Renal cortical epithelial cell (primary cell): ENCODE results near the gene NKTR. TPM values are rescaled to one million over a fixed set of nuclear protein-coding genes. Genes with fewer than 3 reads are reported as not detected.
A peak's percentile ranks its signal among the peaks of the same experiment; 100 is the strongest.

ENCODE experiments used
- DNase-seq: peaks from one replicate; pipeline ENCODE4 v3.0.0-alpha.2; 2011; ENCODE audit warnings: low read depth
- total RNA-seq: library from RNA; depleted of rRNA; stranded (reverse); fragments of >200 nt; gene quantifications from 2 replicates; pipeline ENCODE4 v1.2.3, GENCODE V29; 2014

Gene NKTR
- total RNA-seq, 1 donor from 2014 or later = 68.4 TPM

DNA sequence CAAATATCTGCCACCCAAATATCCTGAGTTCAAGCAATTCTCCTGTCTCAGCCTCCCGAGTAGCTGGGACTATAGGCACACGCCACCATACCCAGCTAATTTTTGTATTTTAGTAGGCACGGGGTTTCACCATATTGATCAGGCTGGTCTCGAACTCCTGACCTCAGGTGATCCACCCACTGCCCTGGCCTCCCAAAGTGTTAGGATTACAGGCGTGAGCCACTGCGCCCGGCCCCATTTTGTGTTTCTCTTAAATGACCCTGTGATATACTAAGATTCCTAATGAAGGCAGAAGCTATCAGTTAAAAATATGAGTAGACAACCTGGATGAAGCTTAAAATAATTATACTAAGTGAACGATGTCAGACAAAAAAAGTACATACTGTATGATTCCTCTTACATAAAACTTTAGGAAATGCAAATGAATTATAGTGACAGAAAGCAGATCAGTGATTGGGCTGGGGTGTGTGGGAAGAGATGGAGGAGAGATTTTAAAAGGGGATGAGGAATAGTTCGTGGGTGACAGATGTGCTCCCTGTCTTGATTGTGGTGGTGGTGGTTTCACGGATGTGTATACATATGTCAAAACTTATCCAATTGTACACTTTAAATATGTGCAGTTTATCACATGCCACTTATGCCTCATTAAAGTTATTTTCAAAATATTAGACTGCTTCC is 81.0 kb downstream of the NKTR start:
- no peak for DNase-seq

DNA sequence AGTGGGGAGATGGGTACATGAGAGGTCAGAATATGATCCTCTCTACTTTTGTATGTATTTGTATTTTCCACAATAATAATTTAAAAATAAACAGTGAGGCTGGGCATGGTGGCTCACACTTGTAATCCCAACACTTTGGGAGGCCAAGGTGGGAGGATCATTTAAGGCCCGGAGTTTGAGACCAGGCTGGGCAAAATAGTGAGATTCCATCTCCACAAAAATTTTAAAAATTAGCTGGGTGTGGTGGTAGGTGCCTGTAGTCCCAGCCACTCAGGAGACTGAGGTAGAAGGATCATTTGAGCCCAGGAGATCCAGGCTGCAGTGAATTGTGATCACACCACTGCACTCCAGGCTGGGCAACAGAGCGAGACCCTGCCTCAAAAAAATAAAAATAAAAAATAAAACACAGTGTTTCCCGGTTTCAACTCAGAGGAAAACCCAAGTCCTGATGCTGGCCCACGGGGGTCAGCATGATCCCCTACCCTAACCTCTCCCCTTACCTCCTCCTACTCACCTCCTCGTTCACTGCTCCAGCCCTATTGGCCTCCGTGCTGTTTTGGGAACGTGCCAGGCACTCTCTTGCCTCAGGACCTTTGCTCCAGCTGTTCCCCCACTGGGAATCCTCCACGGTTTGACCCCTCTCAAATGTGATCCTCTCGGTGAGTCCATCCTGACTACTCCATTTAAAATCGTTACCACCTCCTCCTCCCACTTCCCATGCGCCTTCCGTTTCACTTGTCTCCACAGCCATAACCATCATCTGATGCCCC is 82.0 kb downstream of the NKTR start:
- no peak for DNase-seq

DNA sequence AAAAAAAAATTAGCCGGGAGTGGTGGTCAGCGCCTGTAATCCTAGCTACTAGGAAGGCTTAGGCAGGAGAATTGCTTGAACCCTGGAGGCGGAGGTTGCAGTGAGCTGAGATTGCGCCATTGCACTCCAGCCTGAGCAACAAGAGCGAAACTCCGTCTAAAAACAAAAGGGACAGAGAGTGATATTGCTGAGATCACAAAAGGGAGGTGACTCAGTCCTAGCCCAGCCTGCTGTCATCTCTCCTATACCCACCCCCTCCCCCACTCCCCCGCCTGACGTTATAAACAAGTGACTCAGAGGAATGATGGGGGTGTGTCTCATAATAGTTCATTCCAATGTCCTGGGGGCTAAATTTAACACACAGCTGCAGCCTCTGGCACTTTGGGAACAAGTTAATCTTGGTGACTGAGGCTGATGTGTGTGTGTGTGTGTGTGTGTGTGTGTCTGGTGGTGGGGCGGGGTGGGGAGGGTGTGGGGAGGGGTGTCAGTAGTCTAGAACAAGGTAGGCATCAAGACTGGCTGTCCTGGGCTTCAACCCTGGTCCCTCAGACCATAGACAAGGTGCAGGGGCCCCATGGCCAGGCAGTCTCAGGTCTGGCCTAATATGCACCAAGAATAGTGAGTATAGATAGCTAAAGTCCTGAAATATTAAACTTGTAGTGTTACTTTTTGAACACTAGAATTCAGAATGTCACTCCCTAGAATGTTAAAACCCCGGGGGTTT is 83.6 kb downstream of the NKTR start:
- DNase-seq = peak; percentile 94

DNA sequence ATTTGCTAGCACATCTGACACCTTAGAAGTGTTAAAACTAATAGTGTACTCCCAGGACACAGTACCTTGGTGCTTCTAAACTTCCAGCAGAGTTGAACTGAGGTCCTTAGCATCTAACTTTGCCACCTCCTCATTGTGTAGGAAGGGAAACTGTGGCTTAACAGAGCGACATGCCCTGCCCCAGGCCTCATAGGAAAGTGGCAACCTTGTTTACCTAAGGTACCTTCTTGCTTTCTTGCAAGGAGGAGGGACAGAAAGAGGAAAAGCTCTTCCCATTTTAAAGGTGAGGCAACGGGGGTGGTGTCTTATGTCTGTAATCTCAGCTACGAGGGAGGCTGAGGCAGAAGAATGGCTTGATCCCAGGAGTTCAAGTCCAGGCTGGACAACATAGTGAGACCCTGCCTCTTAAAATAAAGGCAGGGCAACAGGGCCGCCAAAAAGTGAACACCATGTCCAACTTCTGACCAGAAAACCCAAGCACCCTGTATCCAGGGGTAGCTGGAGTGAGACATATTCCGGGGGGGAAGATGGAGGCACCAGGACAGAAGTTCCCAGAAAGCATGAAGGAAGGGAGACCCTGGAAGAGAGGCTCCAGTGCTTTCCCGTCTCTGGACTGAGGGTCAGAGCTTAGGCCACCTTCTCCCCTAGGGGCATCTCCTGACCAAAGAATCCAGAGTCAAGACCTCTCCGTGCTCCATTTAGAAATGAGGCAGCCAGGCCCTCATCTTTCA is 84.3 kb downstream of the NKTR start:
- DNase-seq = no peak

DNA sequence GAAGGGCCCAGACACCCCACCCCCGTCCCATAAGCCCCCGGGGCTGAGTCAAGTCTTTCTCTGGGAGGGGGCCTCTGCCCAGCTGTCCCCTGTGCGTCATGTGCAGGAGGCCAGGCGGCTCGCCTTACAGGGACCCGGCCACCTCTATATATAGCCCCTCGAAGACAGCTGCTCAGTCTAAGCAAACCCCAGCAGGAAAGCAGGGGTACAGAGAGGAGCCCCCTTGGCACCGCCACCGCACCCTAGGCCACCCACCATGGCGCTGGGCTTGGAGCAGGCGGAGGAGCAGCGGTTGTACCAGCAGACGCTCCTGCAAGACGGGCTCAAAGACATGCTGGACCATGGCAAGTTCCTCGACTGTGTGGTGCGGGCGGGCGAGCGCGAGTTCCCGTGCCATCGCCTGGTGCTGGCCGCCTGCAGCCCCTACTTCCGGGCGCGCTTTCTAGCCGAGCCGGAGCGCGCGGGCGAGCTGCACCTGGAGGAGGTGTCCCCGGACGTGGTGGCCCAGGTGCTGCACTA is 84.9 kb downstream of the NKTR start, which contains the start of gene KLHL40:
Gene KLHL40 (plus strand): TSS at position 175 of the 519 bp plus-strand sequence. CDS start 82 bp downstream, at position 257.
- no peak for DNase-seq

DNA sequence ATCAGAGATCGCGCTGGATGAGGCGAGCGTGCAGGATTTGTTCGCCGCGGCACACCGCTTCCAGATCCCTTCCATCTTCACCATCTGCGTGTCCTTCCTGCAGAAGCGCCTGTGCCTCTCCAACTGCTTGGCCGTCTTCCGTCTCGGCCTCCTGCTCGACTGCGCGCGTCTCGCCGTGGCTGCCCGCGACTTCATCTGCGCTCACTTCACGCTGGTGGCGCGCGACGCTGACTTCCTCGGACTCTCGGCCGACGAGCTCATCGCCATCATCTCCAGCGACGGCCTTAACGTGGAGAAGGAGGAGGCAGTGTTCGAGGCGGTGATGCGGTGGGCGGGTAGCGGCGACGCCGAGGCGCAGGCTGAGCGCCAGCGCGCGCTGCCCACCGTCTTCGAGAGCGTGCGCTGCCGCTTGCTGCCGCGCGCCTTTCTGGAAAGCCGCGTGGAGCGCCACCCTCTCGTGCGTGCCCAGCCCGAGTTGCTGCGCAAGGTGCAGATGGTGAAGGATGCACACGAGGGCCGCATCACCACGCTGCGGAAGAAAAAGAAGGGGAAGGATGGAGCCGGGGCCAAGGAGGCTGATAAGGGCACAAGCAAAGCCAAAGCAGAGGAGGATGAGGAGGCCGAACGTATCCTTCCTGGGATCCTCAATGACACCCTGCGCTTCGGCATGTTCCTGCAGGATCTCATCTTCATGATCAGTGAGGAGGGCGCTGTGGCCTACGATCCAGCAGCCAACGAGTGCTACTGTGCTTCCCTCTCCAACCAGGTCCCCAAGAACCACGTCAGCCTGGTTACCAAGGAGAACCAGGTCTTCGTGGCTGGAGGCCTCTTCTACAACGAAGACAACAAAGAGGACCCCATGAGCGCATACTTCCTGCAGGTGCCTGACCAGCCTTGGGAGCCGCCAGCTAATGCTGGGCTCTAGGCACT is 85.7 kb downstream of the NKTR start:
- no peak for DNase-seq

DNA sequence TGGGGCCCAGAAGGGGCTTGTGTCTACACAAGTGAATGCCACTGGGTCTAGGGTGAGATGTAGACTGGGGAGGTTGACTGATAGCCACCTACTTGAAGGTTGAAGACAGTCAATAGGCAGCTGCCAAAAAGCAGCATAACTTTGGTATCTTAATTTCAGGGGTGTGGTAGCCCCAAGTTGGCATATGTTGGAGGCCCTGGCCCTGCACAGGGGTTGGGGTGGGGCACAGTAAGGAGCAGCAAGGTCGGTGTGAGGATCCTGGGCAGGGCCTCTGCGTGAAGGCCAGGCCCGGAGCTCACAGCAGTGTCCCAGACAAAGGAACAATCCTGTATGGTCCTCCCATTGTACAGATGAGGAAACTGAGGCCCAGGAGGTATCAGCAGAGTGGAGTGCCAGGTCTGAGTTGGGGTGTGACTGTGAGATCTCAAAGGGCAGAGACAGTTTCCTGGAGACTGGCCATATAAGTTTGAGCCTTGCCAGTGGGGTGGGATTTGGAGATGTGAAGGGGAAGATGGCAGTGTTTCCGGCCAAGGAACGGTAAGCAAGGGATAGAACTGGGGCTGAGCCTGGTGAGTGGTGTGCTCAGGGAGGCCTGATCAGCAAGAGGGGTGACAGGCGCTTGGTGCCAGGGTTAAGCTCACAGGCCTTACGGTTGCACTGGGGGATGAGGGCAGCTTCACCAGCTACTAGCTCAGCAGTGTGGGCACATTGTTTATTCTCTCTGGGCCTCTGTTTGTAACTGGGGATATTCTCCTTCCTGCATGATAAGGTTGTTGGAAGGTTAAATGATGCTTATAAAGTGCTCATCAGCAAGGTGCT is 86.6 kb downstream of the NKTR start:
- no peak for DNase-seq

DNA sequence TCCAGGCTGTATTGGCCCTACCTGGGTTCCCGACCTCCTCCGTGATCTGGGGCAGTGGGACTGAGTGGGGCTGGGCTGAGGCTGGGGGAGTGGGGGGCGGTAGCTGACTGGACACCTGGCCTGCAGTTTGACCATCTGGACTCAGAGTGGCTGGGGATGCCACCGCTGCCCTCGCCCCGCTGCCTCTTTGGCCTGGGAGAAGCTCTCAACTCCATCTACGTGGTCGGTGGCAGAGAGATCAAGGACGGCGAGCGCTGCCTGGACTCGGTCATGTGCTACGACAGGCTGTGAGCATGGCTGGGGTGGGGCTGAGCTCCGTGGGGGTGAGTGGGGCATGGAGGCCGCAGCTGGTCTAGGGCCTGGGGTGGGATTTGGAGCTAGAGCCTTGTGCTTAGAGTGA is 87.5 kb downstream of the NKTR start:
- no peak for DNase-seq

DNA sequence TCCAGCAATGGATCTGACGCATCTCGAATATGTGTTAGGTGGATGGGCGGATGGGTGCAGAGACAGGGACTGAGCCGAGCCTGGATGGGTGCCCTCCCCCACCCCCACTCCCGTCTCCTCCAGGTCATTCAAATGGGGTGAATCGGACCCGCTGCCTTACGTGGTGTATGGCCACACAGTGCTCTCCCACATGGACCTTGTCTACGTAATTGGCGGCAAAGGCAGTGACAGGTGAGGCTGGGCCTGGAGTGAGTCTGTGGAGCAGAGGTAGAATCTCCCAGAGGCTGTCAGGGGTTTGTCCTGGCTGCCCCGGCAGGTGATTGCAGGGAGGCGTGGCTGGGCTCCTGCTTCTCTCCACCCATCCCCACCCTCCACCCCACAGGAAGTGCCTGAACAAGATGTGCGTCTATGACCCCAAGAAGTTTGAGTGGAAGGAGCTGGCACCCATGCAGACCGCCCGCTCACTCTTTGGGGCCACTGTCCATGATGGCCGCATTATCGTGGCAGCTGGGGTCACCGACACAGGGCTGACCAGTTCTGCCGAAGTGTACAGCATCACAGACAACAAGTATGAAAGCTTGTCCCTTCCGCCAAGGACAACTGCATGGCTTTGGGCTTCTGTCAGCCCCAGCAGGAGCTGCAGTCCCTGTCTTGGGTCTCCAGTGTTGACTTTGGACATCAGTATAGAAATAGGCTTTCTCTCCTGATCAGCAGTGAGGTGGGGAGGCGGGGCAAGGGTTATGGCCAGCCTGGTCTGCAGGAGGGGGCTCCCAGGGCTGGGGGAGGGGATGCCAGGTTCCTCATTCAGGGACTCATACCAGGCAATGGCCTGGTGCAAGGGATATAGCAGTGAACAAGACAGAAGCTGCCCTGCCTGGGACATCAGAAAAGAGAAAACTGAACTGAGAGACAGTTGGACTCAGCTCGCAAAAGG is 88.3 kb downstream of the NKTR start:
- DNase-seq = no peak

DNA sequence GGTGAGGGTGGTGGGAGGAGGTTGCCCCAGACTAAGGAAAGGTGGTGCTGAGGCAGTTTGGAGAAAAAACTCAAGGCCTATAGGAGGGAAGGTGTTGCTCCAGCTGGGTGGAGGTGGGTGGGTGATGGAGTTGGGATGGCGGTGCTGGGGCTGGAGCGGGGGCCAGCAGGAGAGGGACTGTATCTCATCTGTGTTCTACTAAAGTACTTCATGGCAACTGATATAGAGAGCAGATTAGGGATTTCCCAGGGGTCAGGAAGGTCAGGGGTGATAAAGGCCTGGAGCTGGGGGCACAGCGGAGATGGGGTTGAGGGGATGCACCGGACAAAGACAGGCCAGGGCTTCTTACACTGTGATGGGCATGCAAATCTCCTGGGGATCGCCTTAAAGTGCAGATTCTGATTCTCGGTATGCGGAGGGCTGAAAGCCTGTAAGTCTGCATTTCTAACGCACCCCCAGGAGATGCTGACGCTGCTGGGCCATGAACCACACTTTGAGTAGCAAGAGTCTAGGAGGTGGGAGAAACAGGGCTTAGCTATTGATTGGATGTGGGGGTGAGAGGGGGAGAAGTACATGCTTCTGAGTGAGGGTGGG is 89.0 kb downstream of the NKTR start:
- DNase-seq = no peak

DNA sequence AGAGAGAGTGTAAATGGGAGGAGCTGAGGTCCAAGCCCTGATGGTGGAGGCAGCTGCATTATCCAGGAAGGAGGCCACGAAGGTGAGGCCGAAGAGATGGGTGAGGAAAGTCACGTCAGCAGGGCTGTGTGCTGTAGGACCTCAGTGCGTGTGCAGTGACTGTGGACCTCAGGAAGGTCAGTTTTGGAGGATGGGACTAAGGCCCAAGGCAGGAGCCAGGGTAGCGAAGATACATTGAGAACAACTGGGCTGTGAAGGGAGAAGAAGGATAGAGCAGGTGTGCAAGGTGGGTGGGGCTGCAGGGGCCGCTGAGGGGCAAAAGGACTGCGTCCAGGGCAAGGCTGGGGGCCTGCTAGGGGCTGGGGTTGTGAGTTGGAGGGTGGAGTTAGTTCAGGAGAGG is 89.7 kb downstream of the NKTR start:
- DNase-seq = no peak

DNA sequence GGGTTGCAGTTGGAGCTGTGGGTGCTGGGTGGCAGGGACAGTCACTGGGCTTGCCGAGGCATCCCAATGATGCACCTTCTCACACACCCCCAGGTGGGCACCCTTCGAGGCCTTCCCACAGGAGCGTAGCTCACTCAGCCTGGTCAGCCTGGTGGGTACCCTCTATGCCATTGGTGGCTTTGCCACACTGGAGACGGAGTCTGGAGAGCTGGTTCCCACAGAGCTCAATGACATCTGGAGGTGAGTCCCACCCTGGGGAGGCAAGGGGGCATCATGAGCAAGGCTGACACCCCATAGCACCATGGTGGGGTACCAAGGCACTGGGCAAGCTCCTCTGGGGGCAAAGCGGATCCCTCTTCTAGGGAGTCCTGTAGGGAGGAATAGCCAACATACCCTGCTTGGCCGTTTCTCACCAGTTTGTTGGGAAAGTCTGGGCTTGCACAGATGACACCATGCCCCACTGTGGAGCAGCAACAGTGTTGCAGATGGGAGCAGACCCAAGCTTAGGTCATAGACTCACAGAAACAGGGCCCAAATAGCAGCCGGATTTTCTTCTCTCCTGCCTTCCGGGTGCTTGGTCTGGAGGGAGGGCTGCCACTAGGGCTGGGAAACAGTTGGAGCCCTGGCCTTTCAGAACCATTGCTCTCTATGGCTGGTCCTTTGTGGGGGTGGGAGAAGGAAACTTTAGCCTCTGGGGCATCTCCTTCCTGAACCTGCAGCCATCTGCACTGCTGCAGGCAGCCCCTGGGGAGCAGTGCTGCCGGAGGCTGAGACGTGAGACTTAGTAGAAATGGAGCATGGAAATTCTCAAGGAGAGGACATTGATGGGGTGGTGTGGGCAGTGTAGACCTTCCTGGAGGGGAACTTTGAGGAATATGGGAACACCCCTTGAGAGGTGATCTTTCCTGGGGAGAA is 90.5 kb downstream of the NKTR start:
- DNase-seq = no peak

DNA sequence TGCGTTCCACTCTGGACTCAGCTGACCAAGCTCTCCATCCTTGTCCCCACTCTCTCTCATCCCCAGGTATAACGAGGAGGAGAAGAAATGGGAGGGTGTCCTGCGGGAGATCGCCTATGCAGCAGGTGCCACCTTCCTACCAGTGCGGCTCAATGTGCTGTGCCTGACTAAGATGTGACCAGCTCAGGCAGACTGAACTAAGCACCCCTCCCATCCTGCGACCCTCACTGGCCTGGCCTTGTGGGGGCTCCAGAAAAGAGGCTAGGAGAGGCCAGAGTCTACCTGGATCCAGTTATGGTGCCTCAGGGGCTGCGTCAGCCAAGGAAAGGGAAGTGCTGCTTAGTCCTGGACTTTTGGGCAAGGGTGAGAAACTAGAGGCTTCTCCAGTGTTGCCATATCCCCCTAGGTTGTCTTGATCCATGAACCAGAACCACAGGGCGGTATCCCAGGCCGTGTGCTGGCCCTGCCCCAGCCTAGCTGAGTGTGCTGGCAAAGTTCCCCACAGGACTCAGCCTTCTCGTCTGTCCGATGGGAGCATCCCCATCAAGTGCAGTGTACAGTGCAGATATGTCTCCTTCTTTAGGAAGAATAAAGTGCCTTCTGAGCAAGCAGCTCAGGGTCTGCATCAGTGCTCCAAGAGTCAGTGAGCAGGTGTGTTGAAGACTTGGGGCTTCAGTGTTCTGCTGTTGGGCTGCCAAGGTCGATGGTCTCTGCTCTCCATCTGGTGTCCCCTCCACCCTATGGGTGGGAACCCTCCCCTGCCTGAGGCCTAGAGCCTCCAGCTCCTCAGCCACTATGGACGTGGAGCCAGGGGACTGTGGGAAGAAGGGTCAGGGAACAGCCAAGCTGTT is 91.6 kb downstream of the NKTR start:
- no peak for DNase-seq

DNA sequence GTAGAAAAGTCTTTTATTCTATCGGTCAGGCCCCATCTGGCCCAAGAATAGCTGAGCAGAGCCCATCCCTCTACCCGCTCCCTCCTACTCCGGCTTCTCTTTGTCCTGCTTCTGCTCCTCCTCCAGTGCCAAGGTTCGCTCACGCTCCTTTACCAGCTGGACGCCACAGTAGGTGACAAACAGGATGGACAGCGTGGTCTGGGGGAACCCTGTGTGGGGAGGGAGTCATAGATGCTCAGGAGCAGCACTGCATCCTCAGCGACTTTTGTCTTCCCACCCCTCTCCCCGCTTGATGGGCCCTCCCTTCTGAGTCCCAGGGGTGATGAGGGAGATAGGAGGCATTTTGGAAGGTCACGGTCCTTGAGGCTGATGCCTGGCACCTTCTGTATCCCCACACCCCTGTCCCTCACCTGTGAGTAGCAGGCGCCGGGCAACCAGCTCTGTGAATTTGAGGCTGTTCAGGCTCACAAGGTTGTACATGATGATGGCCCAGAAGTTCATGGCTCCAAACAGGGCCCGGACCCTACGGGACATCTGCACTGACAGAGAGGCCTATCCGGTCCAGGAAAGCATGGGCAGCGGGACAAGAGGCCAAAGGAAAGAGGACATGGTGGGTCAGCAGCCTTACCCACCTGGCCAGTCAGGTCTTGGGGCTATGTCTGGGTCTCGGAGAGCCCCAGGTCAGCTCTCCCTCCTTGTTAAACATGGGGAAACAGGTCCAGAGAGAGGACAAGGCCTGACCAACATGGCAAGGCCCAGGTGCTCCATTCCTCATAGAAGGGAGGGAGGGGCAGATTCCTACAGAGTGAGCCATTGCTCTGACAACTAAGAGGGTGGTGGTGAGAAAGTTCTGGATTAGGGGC is 92.4 kb downstream of the NKTR start:
- no peak for DNase-seq

DNA sequence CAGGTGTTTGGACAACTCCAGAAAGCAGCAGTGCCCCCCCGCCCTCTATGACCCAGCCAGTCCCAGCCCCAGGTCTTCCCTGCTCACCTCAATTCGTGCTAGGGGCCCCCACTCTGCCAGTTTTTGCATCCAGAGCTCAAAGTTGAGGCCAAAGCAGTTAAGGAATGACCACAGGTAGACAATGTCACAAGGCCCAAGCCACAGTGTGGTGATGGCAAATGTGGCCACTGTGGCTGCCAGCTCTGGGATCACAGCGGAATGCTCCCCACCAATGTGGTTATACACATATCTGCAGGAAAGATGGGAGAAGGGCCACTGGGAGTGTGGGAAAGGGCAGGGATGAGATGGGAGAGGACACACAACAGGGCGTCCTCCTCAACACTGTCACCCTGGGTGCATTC is 93.0 kb downstream of the NKTR start:
- DNase-seq = no peak
